CD14-positive monocyte (primary cell): ENCODE results near the gene MAP2K6. TPM values are rescaled to one million over a fixed set of nuclear protein-coding genes. Genes with fewer than 3 reads are reported as not detected.

ENCODE experiments used
- DNase-seq, 3 donors: peaks; one replicate each; pipeline ENCODE4 v3.0.0-alpha.2; 2011 to 2022
- H2AFZ ChIP-seq: 2 replicates; pipeline ENCODE4 v1.6.0; 2012; ENCODE audit warnings: mild to moderate bottlenecking, low read depth, low read length, inconsistent platforms; ENCODE audit not compliant: insufficient read depth, poor library complexity, severe bottlenecking
- H3K27ac ChIP-seq, 2 donors: 1 replicate in 1 of 2; 2 replicates in 1 of 2; pipeline ENCODE4 v1.5.1; 2012 to 2013; ENCODE audit warnings: low read length in 2 of 2, control low read depth in 1 of 2, inconsistent platforms in 1 of 2, low read depth in 1 of 2, mild to moderate bottlenecking in 1 of 2
- H3K27me3 ChIP-seq, 2 donors: one replicate each; pipeline versions ENCODE4 v1.6.0 to v1.6.1; 2011 to 2013; ENCODE audit warnings: low read length in 2 of 2; ENCODE audit not compliant: control insufficient read depth in 2 of 2, insufficient read depth in 2 of 2
- H3K36me3 ChIP-seq, 2 donors: replicated peaks in 1 of 2; 1 replicate in 1 of 2; 2 replicates in 1 of 2; pipeline versions ENCODE4 v1.5.1 to v1.6.1; 2012 to 2013; ENCODE audit warnings: low read length in 2 of 2, control low read depth in 1 of 2, inconsistent platforms in 1 of 2, mild to moderate bottlenecking in 1 of 2; ENCODE audit not compliant: insufficient read depth in 2 of 2, control insufficient read depth in 1 of 2
- H3K4me1 ChIP-seq, 2 donors: 1 replicate in 1 of 2; 2 replicates in 1 of 2; pipeline versions ENCODE4 v1.5.1 to v1.6.1; 2012 to 2013; ENCODE audit warnings: low read length in 2 of 2, control low read depth in 1 of 2, inconsistent platforms in 1 of 2, mild to moderate bottlenecking in 1 of 2, moderate library complexity in 1 of 2; ENCODE audit not compliant: insufficient read depth in 2 of 2, control insufficient read depth in 1 of 2
- H3K4me2 ChIP-seq: replicated peaks from 2 replicates; pipeline ENCODE3; 2012; ENCODE audit warnings: low read length, moderate library complexity, mild to moderate bottlenecking; ENCODE audit not compliant: poor library complexity, severe bottlenecking; ENCODE audit errors: extremely low read depth
- H3K4me3 ChIP-seq, 3 experiments: fragments of 200-600 bp in 1 of 3; sonication (generic) in 1 of 3; replicated peaks in 1 of 3; 1 replicate in 2 of 3; 2 replicates in 1 of 3; pipeline ENCODE4 v1.5.1; 2011 to 2013; ENCODE audit warnings: low read length in 3 of 3, mild to moderate bottlenecking in 3 of 3, control low read depth in 2 of 3, low read depth in 2 of 3, inconsistent platforms in 1 of 3, moderate library complexity in 1 of 3
- H3K79me2 ChIP-seq: 2 replicates; pipeline ENCODE4 v1.6.0; 2012; ENCODE audit warnings: mild to moderate bottlenecking, control low read depth, inconsistent platforms, low read length, moderate library complexity; ENCODE audit not compliant: insufficient read depth
- H3K9ac ChIP-seq: 2 replicates; pipeline ENCODE4 v1.6.0; 2017; ENCODE audit warnings: low read length, mild to moderate bottlenecking; ENCODE audit not compliant: insufficient read depth, poor library complexity, severe bottlenecking
- H3K9me3 ChIP-seq, 2 donors: replicated peaks in 1 of 2; 1 replicate in 1 of 2; 2 replicates in 1 of 2; pipeline versions ENCODE4 v1.5.1 to v1.6.1; 2012 to 2013; ENCODE audit warnings: low read length in 2 of 2, control low read depth in 1 of 2; ENCODE audit not compliant: control insufficient read depth in 1 of 2, insufficient read depth in 1 of 2
- H4K20me1 ChIP-seq: 2 replicates; pipeline ENCODE4 v1.6.0; 2012; ENCODE audit warnings: mild to moderate bottlenecking, low read length, control low read depth, moderate library complexity; ENCODE audit not compliant: insufficient read depth
- H3K27ac Mint-ChIP-seq, 7 donors: one replicate each; pipeline ENCODE4 v1.8.0; 2020; ENCODE audit warnings: mild to moderate bottlenecking in 7 of 7, mixed read lengths in 7 of 7, moderate library complexity in 6 of 7, inconsistent platforms in 2 of 7
- H3K27me3 Mint-ChIP-seq, 3 donors: one replicate each; pipeline ENCODE4 v1.8.0; 2021 to 2022; ENCODE audit warnings: low read depth in 3 of 3, mild to moderate bottlenecking in 3 of 3, mixed read lengths in 3 of 3, moderate library complexity in 3 of 3, inconsistent platforms in 1 of 3
- H3K36me3 Mint-ChIP-seq, 2 donors: one replicate each; pipeline ENCODE4 v1.8.0; 2020; ENCODE audit warnings: mixed read lengths in 2 of 2, inconsistent platforms in 1 of 2, mild to moderate bottlenecking in 1 of 2
- H3K4me1 Mint-ChIP-seq: one replicate; pipeline ENCODE4 v1.8.0; 2020; ENCODE audit warnings: mild to moderate bottlenecking, mixed read lengths
- H3K4me3 Mint-ChIP-seq, 2 donors: one replicate each; pipeline ENCODE4 v1.8.0; 2020; ENCODE audit warnings: mild to moderate bottlenecking in 2 of 2, mixed read lengths in 2 of 2, moderate library complexity in 1 of 2
- H3K9me3 Mint-ChIP-seq, 7 donors: one replicate each; pipeline ENCODE4 v1.8.0; 2020 to 2022; ENCODE audit warnings: mixed read lengths in 7 of 7, mild to moderate bottlenecking in 6 of 7, moderate library complexity in 6 of 7, inconsistent platforms in 2 of 7
- WGBS: methylation state at CpG from one replicate; pipeline ENCODE4 v1.1.5; 2013; ENCODE audit warnings: missing lambda C conversion rate; ENCODE audit not compliant: insufficient coverage; 5-methylcytosine and 5-hydroxymethylcytosine counted together
- intact Hi-C, 2 donors: fragments of 100-400 bp; cut with micrococcal nuclease; formaldehyde crosslinking; loops; one replicate each; pipeline versions ENCODE4 v1.15.0 to v1.15.1; 2023
- polyA plus RNA-seq, 3 donors: library from polyadenylated mRNA; depleted of rRNA in 1 of 3; unstranded in 2 of 3; stranded (reverse) in 1 of 3; fragments of 300-500 nt in 2 of 3; fragments of >200 nt in 1 of 3; fragmentation: Illumina TruSeq in 2 of 3; gene quantifications; 1 replicate in 2 of 3; 2 replicates in 1 of 3; pipeline ENCODE4 v1.2.3, GENCODE V29; 2012 to 2021
- TF ChIP-seq, protein P1 (sequence below): fragments of 200-600 bp; IDR thresholded peaks from one replicate; pipeline ENCODE4 v1.8.0; 2022; ENCODE audit warnings: antibody characterized with exemption, mild to moderate bottlenecking

Gene MAP2K6
- polyA plus RNA-seq, 3 donors, result 13.5 to 28.9 (median 18.5) TPM

- peak in 1 of 3 donors; percentile 15 for DNase-seq
- 100% methylated on average over 1 of the region's 5 CpGs for WGBS
- no peaks in the 10 kb centered on the region for H3K36me3 ChIP-seq
- peaks cover 0 to 2% of the 10 kb centered on the region in 2 donors for H3K36me3 Mint-ChIP-seq
- H3K9ac ChIP-seq, result no peak overlapping the region
- no peak overlapping the region for H3K4me3 Mint-ChIP-seq
- no peaks in the 10 kb centered on the region for H3K27me3 ChIP-seq
- no peaks in the 10 kb centered on the region for H4K20me1 ChIP-seq
- H3K27me3 Mint-ChIP-seq, result peaks cover 0 to 1% (median 0%) of the 10 kb centered on the region in 3 donors
- H3K4me2 ChIP-seq, result no peak overlapping the region
- H3K4me1 ChIP-seq, result peaks cover 21 to 23% of the 10 kb centered on the region in 2 donors
- no peak overlapping the region for H3K4me3 ChIP-seq
- H3K4me1 Mint-ChIP-seq, result peaks cover 33% of the 10 kb centered on the region
- TF ChIP-seq, protein P1, sequence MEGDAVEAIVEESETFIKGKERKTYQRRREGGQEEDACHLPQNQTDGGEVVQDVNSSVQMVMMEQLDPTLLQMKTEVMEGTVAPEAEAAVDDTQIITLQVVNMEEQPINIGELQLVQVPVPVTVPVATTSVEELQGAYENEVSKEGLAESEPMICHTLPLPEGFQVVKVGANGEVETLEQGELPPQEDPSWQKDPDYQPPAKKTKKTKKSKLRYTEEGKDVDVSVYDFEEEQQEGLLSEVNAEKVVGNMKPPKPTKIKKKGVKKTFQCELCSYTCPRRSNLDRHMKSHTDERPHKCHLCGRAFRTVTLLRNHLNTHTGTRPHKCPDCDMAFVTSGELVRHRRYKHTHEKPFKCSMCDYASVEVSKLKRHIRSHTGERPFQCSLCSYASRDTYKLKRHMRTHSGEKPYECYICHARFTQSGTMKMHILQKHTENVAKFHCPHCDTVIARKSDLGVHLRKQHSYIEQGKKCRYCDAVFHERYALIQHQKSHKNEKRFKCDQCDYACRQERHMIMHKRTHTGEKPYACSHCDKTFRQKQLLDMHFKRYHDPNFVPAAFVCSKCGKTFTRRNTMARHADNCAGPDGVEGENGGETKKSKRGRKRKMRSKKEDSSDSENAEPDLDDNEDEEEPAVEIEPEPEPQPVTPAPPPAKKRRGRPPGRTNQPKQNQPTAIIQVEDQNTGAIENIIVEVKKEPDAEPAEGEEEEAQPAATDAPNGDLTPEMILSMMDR, result no peak
- H3K27ac Mint-ChIP-seq, result no peak overlapping the region
- intact Hi-C loops, result no loop called here
- peaks cover 0 to 3% (median 0%) of the 10 kb centered on the region in 7 donors for H3K9me3 Mint-ChIP-seq
- no peaks in the 10 kb centered on the region for H3K79me2 ChIP-seq
- H2AFZ ChIP-seq, result no peak overlapping the region
- no peak overlapping the region for H3K27ac ChIP-seq
- no peaks in the 10 kb centered on the region for H3K9me3 ChIP-seq
Observed at GRCh38 chr17:69495787-69496186, 81.3 kb downstream of the MAP2K6 start.

DNA sequence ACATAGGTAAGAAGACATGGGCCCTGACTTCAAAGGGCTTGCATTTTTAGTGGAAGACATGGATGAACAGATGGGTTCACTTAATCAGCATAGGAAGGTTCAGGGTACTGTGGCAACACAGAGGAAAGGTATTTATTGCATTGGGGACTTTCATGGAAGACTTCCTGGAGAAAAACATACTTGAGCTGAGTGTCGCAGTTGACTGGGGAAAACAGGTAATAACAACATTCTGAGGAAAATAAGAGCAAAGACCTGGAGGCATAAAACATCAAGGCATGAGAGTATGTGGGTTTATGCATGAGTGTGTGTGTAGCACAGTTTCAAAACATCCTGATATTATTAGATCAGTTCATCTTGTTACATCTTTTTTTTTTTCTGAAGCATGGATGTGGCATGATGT is 82.7 kb downstream of the MAP2K6 start:
- H2AFZ ChIP-seq, result no peak overlapping the region
- H3K36me3 ChIP-seq, result no peaks in the 10 kb centered on the region
- TF ChIP-seq, protein P1, result no peak
- no peak overlapping the region for H3K27ac ChIP-seq
- intact Hi-C loops, result no loop called here
- no peak overlapping the region for H3K9ac ChIP-seq
- H3K4me3 ChIP-seq, result no peak overlapping the region
- Mint-ChIP-seq H3K27ac (peak overlapping the region in 2 of 7 donors; percentile 12 to 33), H3K9me3 (no peaks in the 10 kb centered on the region), H3K27me3 (peaks cover 0 to 1% (median 0%) of the 10 kb centered on the region in 3 donors), H3K4me3 (peak overlapping the region in 1 of 2 donors; percentile 4), H3K4me1 (peaks cover 43% of the 10 kb centered on the region), H3K36me3 (peaks cover 0 to 2% of the 10 kb centered on the region in 2 donors)
- H3K79me2 ChIP-seq, result peaks cover 3% of the 10 kb centered on the region
- H4K20me1 ChIP-seq, result no peaks in the 10 kb centered on the region
- H3K27me3 ChIP-seq, result no peaks in the 10 kb centered on the region
- no peak for DNase-seq
- peaks cover 33 to 36% of the 10 kb centered on the region in 2 donors for H3K4me1 ChIP-seq
- H3K4me2 ChIP-seq, result no peak overlapping the region
- H3K9me3 ChIP-seq, result no peaks in the 10 kb centered on the region
- 100% methylated on average over 1 of the region's 1 CpG for WGBS
